ENCODE measurements around the gene FAM221A.

FAM221A gene

GRCh38 chr7:23679898-23680413, at the start of gene FAM221A:
FAM221A (plus strand) TSS chr7:23680199; CDS start chr7:23680219, 20 bp downstream.
- ChIA-PET POLR2A (no interaction called here), CTCF (interaction anchor here (0.6 to 3.5 kb wide), 16 partner anchors 8 to 88 kb away, joined by 3 to 14 read pairs (median 4); partner anchors contain the start of genes CCDC126 and STK31)
- peak; percentile 91 for TF ChIP-seq CTCF (IDR thresholded peaks at IDR 0.05; ENCODE audit: insufficient read depth, low read length, missing control alignments)
- peak within 1 kb of the TSS; percentile 64 for H3K4me3 ChIP-seq (ENCODE audit: low read depth, low read length)
- DNase-seq (ENCODE audit: low read depth, low spot score), result no peak

GRCh38 chr7:23633417-23633816, 46.6 kb upstream of the FAM221A start:
- H3K4me3 ChIP-seq (ENCODE audit: low read depth, low read length), result no peak overlapping the region
- ChIA-PET CTCF (no interaction called here), POLR2A (no interaction called here)
- TF ChIP-seq CTCF (IDR thresholded peaks at IDR 0.05; ENCODE audit: insufficient read depth, low read length, missing control alignments), result no peak
- no peak for DNase-seq (ENCODE audit: low read depth, low spot score)

GRCh38 chr7:23645822-23646221, 34.2 kb upstream of the FAM221A start:
- POLR2A ChIA-PET, result no interaction called here
- DNase-seq (ENCODE audit: low read depth, low spot score), result no peak
- no peak for TF ChIP-seq CTCF (IDR thresholded peaks at IDR 0.05; ENCODE audit: insufficient read depth, low read length, missing control alignments)
- CTCF ChIA-PET, result no interaction called here
- H3K4me3 ChIP-seq (ENCODE audit: low read depth, low read length), result no peak overlapping the region

GRCh38 chr7:23653942-23654341, 26.1 kb upstream of the FAM221A start:
- no peak for DNase-seq (ENCODE audit: low read depth, low spot score)
- no peak overlapping the region for H3K4me3 ChIP-seq (ENCODE audit: low read depth, low read length)
- TF ChIP-seq CTCF (IDR thresholded peaks at IDR 0.05; ENCODE audit: insufficient read depth, low read length, missing control alignments), result no peak
- ChIA-PET POLR2A (no interaction called here), CTCF (interaction anchor here (1.1 to 3.0 kb wide), 3 partner anchors 42 to 59 kb away, joined by 3 to 7 read pairs (median 4); no protein-coding TSS in a partner anchor)

GRCh38 chr7:23654508-23654907, 25.5 kb upstream of the FAM221A start:
- POLR2A ChIA-PET, result no interaction called here
- no peak overlapping the region for H3K4me3 ChIP-seq (ENCODE audit: low read depth, low read length)
- CTCF ChIA-PET, result interaction anchor here (1.6 to 3.0 kb wide), 2 partner anchors 57 to 59 kb away, joined by 4 to 7 read pairs; no protein-coding TSS in a partner anchor
- TF ChIP-seq CTCF (IDR thresholded peaks at IDR 0.05; ENCODE audit: insufficient read depth, low read length, missing control alignments), result no peak
- DNase-seq (ENCODE audit: low read depth, low spot score), result no peak

GRCh38 chr7:23655433-23655832, 24.6 kb upstream of the FAM221A start:
- H3K4me3 ChIP-seq (ENCODE audit: low read depth, low read length), result no peak overlapping the region
- ChIA-PET POLR2A (no interaction called here), CTCF (interaction anchor here (0.9 to 1.2 kb wide), 2 partner anchors 25 to 56 kb away, joined by 3 read pairs; partner anchors contain the start of gene FAM221A)
- TF ChIP-seq CTCF (IDR thresholded peaks at IDR 0.05; ENCODE audit: insufficient read depth, low read length, missing control alignments), result no peak
- DNase-seq (ENCODE audit: low read depth, low spot score), result no peak
